Head of caudate nucleus (tissue), 42 donors: ENCODE data around the gene PPP1R3A.
"Not testable (repeated sequence)": the region's sequence is repeated elsewhere in the genome, so short reads cannot be mapped to it uniquely, and the experiment has no call there.

Source experiments
- DNase-seq, 42 donors: peaks; one replicate each; pipeline versions ENCODE4 v3.0.0 to v3.0.0-alpha.2; 2020 to 2021; ENCODE audit warnings: mixed read lengths in 7 of 42
- intact Hi-C: fragments of 100-400 bp; cut with DNase I; formaldehyde crosslinking; loops from one replicate; pipeline ENCODE4 v1.15.0; 2022

PPP1R3A gene

GRCh38 chr7:113918946-113919345, at the start of gene PPP1R3A:
Gene PPP1R3A, minus strand, starts transcription at chr7:113919009. Its CDS starts 13 bp downstream, at chr7:113918996.
- intact Hi-C loops = no loop called here
- DNase-seq = no peak

GRCh38 chr7:113963356-113963755, 44.5 kb upstream of the PPP1R3A start:
- no peak for DNase-seq
- intact Hi-C loops = no loop called here

- no peak for DNase-seq
- intact Hi-C loops = no loop called here
Observed at GRCh38 chr7:113959910-113960309, 41.1 kb upstream of the PPP1R3A start.

GRCh38 chr7:113955157-113955556, 36.3 kb upstream of the PPP1R3A start:
- intact Hi-C loops = no loop called here
- DNase-seq = no peak

GRCh38 chr7:113953553-113953952, 34.7 kb upstream of the PPP1R3A start:
- DNase-seq = no peak
- intact Hi-C loops = no loop called here

GRCh38 chr7:113945018-113945938, 26.5 kb upstream of the PPP1R3A start:
- intact Hi-C loops = no loop called here
- DNase-seq = peak in 38 of 42 donors; percentile 16 to 91 (median 58)

- DNase-seq = no peak
- intact Hi-C loops = no loop called here
Observed at GRCh38 chr7:113936982-113937381, 18.2 kb upstream of the PPP1R3A start.

- DNase-seq = no peak
- intact Hi-C loops = no loop called here
Observed at GRCh38 chr7:113936535-113936934, 17.7 kb upstream of the PPP1R3A start.

- DNase-seq, intact Hi-C loops: not testable (repeated sequence)
Observed at GRCh38 chr7:113929389-113929788, 10.6 kb upstream of the PPP1R3A start.

GRCh38 chr7:113928112-113928511, 9.3 kb upstream of the PPP1R3A start:
- DNase-seq = no peak
- intact Hi-C loops = no loop called here

GRCh38 chr7:113922049-113922448, 3.2 kb upstream of the PPP1R3A start:
- intact Hi-C loops = no loop called here
- no peak for DNase-seq

- DNase-seq = peak in 3 of 42 donors; percentile 7 to 34 (median 15)
- intact Hi-C loops = no loop called here
Observed at GRCh38 chr7:113921363-113921762, 2.6 kb upstream of the PPP1R3A start.

- intact Hi-C loops = no loop called here
- DNase-seq = no peak
Observed at GRCh38 chr7:113917840-113918239, 969 bp downstream of the PPP1R3A start.

- DNase-seq = no peak
- intact Hi-C loops = no loop called here
Observed at GRCh38 chr7:113915956-113916355, 2.9 kb downstream of the PPP1R3A start.

- no peak for DNase-seq
- intact Hi-C loops = no loop called here
Observed at GRCh38 chr7:113912876-113913275, 5.9 kb downstream of the PPP1R3A start.

- intact Hi-C loops = no loop called here
- no peak for DNase-seq
Observed at GRCh38 chr7:113907617-113908016, 11.2 kb downstream of the PPP1R3A start.

- intact Hi-C loops = no loop called here
- no peak for DNase-seq
Observed at GRCh38 chr7:113904521-113904920, 14.3 kb downstream of the PPP1R3A start.

GRCh38 chr7:113892818-113893217, 26.0 kb downstream of the PPP1R3A start:
- no peak for DNase-seq
- intact Hi-C loops = no loop called here

- no peak for DNase-seq
- intact Hi-C loops = no loop called here
Observed at GRCh38 chr7:113891828-113892227, 27.0 kb downstream of the PPP1R3A start.

- intact Hi-C loops = no loop called here
Observed at GRCh38 chr7:113891031-113891350, 27.8 kb downstream of the PPP1R3A start.

More at GRCh38 chr7:113891031-113891350, 27.8 kb downstream of the PPP1R3A start:
- DNase-seq = no peak
